Measurements from ENCODE around the gene RTN1.

RTN1 gene

GRCh38 chr14:59705866-59706265, 164.7 kb downstream of the RTN1 start:
- Histone ChIP-seq H3K27ac (ENCODE audit: low read depth, low read length) (no peak overlapping the region), H3K36me3 (ENCODE audit: insufficient read depth, low read length) (no peaks in the 10 kb centered on the region), H3K4me1 (ENCODE audit: control insufficient read depth, insufficient read depth, low read length, unreplicated experiment) (no peaks in the 10 kb centered on the region), H3K27me3 (ENCODE audit: insufficient read depth, low read length) (peaks cover 44% of the 10 kb centered on the region), H2AFZ (ENCODE audit: low read length, unreplicated experiment) (no peak overlapping the region), H3K79me2 (ENCODE audit: control insufficient read depth, insufficient read depth, low read length, unreplicated experiment) (no peaks in the 10 kb centered on the region), H3K4me3 (ENCODE audit: low read depth, low read length) (no peak overlapping the region)

DNA sequence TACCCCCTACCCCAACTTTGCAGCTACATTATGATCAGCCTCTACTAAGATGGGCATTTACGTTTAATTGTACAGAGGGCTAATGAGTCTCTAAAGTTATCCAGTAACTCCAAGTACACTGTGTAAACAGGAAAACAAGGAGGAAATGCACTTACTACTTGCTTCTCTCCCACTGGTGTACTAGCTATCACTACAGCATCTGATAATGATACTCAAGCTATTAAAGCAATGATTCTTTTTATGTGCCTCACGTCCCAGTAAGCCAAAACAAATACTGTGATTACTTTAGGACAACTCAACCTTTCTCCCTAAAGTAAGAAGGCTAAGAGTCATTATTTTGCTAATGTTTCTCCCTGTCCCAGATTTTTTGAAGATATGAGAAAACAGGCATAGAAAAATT, 165.3 kb downstream of the RTN1 start:
- Histone ChIP-seq H3K36me3 (ENCODE audit: insufficient read depth, low read length) (no peaks in the 10 kb centered on the region), H3K4me1 (ENCODE audit: control insufficient read depth, insufficient read depth, low read length, unreplicated experiment) (no peaks in the 10 kb centered on the region), H3K4me3 (ENCODE audit: low read depth, low read length) (no peak overlapping the region), H3K27me3 (ENCODE audit: insufficient read depth, low read length) (peaks cover 41% of the 10 kb centered on the region), H2AFZ (ENCODE audit: low read length, unreplicated experiment) (no peak overlapping the region), H3K27ac (ENCODE audit: low read depth, low read length) (no peak overlapping the region), H3K79me2 (ENCODE audit: control insufficient read depth, insufficient read depth, low read length, unreplicated experiment) (no peaks in the 10 kb centered on the region)

DNA sequence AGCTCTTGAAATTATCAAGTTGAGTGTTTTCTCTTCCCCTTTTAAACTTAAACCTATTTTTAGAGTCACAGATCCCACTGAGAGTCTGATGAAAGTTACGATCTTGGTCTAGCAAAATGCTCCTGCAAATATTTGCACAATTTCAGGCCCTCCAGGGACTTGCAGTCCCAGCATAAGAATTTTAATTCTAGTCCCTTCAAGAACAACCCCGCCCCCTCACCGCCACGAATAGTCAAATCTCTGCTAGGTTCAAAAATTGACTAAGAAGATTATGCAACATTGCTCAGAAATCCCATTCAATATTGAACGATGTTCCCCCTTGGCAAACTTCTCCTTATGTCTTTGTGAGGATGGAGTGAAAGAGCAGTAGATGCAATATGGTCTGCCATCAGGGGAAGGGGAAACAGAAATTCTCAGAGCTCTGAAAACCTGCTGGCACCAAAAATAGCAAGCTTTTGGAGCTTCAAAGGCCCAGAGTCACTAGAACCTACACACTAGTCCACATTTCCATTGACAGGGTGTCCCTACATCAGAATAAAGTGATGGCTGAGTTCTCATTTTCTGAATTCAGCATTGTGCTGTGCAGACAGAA, 166.4 kb downstream of the RTN1 start:
- H3K4me1 ChIP-seq (ENCODE audit: control insufficient read depth, insufficient read depth, low read length, unreplicated experiment): no peaks in the 10 kb centered on the region
- no peak overlapping the region for H3K4me3 ChIP-seq (ENCODE audit: low read depth, low read length)
- H3K27ac ChIP-seq (ENCODE audit: low read depth, low read length): no peak overlapping the region
- H3K27me3 ChIP-seq (ENCODE audit: insufficient read depth, low read length): peaks cover 39% of the 10 kb centered on the region
- no peak overlapping the region for H2AFZ ChIP-seq (ENCODE audit: low read length, unreplicated experiment)
- no peaks in the 10 kb centered on the region for H3K36me3 ChIP-seq (ENCODE audit: insufficient read depth, low read length)
- no peaks in the 10 kb centered on the region for H3K79me2 ChIP-seq (ENCODE audit: control insufficient read depth, insufficient read depth, low read length, unreplicated experiment)

DNA sequence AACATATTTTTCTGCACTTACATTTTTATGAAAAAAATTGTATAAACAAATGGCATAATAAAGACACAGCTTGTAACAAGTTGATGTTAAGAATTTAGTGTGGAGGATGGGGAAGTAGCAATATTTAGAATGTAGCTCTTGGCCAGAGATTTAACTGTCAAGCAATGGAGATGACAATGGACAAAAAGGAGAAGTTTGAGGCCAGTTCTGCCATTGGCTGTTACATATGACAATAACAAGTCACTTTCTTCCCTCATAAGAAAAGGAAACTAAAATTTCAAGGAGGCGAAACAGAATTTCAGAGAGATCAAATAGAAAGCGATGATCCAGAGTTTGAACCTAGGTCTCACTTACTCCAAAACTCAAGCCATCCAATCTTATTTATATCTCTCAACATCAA, 171.1 kb downstream of the RTN1 start:
- Histone ChIP-seq H3K27ac (ENCODE audit: low read depth, low read length) (no peak overlapping the region), H2AFZ (ENCODE audit: low read length, unreplicated experiment) (no peak overlapping the region), H3K4me1 (ENCODE audit: control insufficient read depth, insufficient read depth, low read length, unreplicated experiment) (peaks cover 9% of the 10 kb centered on the region), H3K79me2 (ENCODE audit: control insufficient read depth, insufficient read depth, low read length, unreplicated experiment) (no peaks in the 10 kb centered on the region), H3K27me3 (ENCODE audit: insufficient read depth, low read length) (no peaks in the 10 kb centered on the region), H3K4me3 (ENCODE audit: low read depth, low read length) (no peak overlapping the region), H3K36me3 (ENCODE audit: insufficient read depth, low read length) (no peaks in the 10 kb centered on the region)

DNA sequence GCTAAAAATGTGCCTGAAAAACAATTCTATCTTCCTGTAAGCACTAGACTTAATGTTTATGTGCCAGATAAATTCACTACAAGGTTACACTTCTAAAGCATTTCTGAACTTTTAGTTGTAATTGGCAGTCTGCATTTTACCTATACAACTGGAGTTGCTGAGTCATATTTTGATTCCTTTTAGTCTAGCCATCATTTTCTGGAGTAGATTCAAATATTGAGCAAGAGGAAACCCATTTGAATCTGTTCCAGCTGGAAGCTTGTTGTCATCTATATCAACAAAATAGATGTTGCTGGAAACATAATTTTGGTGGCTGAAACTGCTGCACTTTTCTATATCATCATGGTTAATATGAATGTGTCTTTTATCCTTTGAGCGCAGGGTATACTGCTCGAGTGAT, 171.8 kb downstream of the RTN1 start:
- H3K36me3 ChIP-seq (ENCODE audit: insufficient read depth, low read length): no peaks in the 10 kb centered on the region
- H3K4me1 ChIP-seq (ENCODE audit: control insufficient read depth, insufficient read depth, low read length, unreplicated experiment): peaks cover 9% of the 10 kb centered on the region
- H3K27me3 ChIP-seq (ENCODE audit: insufficient read depth, low read length): no peaks in the 10 kb centered on the region

DNA sequence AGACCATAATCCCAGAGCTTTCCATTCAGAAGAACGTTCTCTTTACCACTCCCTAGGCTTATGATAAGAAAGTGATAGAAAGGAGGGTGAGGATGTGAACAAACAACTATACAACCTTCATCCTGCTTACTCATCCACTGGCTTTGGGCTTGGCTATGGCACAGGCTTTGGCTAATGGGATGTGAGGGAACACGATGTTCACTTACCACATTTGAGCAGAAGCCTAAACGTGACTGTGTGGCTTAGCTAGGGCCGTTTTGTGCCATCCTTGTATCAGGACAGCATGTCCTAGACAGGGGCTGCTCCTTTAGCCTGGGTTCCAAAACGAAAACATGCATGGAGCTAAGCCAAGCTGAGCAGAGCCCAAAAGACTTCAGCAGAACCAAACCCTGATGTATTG, 175.4 kb downstream of the RTN1 start:
- H3K27me3 ChIP-seq (ENCODE audit: insufficient read depth, low read length): no peaks in the 10 kb centered on the region; the same call in 1 of the 2 replicates
- no peaks in the 10 kb centered on the region for H3K36me3 ChIP-seq (ENCODE audit: insufficient read depth, low read length)
- no peak overlapping the region for H2AFZ ChIP-seq (ENCODE audit: low read length, unreplicated experiment)
- H3K27ac ChIP-seq (ENCODE audit: low read depth, low read length): peak overlapping the region; percentile 22
- peak overlapping the region; percentile 32; the same call in 1 of the 2 replicates for H3K4me3 ChIP-seq (ENCODE audit: low read depth, low read length)
- H3K79me2 ChIP-seq (ENCODE audit: control insufficient read depth, insufficient read depth, low read length, unreplicated experiment): no peaks in the 10 kb centered on the region
- peaks cover 9% of the 10 kb centered on the region for H3K4me1 ChIP-seq (ENCODE audit: control insufficient read depth, insufficient read depth, low read length, unreplicated experiment)

More for the DNA sequence above, 171.8 kb downstream of the RTN1 start:
- H3K79me2 ChIP-seq (ENCODE audit: control insufficient read depth, insufficient read depth, low read length, unreplicated experiment): no peaks in the 10 kb centered on the region
- H2AFZ ChIP-seq (ENCODE audit: low read length, unreplicated experiment): no peak overlapping the region
- no peak overlapping the region for H3K4me3 ChIP-seq (ENCODE audit: low read depth, low read length)
- H3K27ac ChIP-seq (ENCODE audit: low read depth, low read length): peak overlapping the region; percentile 28

DNA sequence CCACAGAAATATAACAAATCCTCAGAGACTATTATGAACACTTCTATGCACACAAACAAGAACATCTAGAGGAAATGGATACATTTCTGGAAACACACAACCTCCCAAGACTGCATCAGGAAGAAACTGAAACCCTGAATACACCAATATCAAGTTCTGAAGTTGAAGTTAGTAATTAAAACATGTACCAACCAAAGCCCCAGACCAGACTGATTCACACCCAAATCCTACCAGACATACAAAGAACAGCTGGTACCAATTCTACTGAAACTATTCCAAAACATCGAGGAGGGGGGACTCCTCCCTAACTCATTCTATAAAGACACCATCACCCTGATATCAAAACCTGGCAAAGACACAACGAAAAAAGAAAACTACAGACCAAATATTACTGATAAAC, 179.3 kb downstream of the RTN1 start:
- Histone ChIP-seq H3K36me3 (ENCODE audit: insufficient read depth, low read length) (no peaks in the 10 kb centered on the region), H2AFZ (ENCODE audit: low read length, unreplicated experiment) (no peak overlapping the region), H3K27me3 (ENCODE audit: insufficient read depth, low read length) (peaks cover 6% of the 10 kb centered on the region), H3K27ac (ENCODE audit: low read depth, low read length) (no peak overlapping the region), H3K4me1 (ENCODE audit: control insufficient read depth, insufficient read depth, low read length, unreplicated experiment) (peaks cover 5% of the 10 kb centered on the region), H3K4me3 (ENCODE audit: low read depth, low read length) (no peak overlapping the region), H3K79me2 (ENCODE audit: control insufficient read depth, insufficient read depth, low read length, unreplicated experiment) (no peaks in the 10 kb centered on the region)

GRCh38 chr14:59690426-59690825, 180.2 kb downstream of the RTN1 start:
- H3K4me1 ChIP-seq (ENCODE audit: control insufficient read depth, insufficient read depth, low read length, unreplicated experiment): peaks cover 5% of the 10 kb centered on the region
- peaks cover 14% of the 10 kb centered on the region for H3K27me3 ChIP-seq (ENCODE audit: insufficient read depth, low read length)
- H3K27ac ChIP-seq (ENCODE audit: low read depth, low read length): no peak overlapping the region
- H2AFZ ChIP-seq (ENCODE audit: low read length, unreplicated experiment): no peak overlapping the region
- H3K79me2 ChIP-seq (ENCODE audit: control insufficient read depth, insufficient read depth, low read length, unreplicated experiment): no peaks in the 10 kb centered on the region
- H3K36me3 ChIP-seq (ENCODE audit: insufficient read depth, low read length): no peaks in the 10 kb centered on the region
- no peak overlapping the region for H3K4me3 ChIP-seq (ENCODE audit: low read depth, low read length)

GRCh38 chr14:59688224-59689170, 182.1 kb downstream of the RTN1 start:
- Histone ChIP-seq H3K27me3 (ENCODE audit: insufficient read depth, low read length) (peaks cover 28% of the 10 kb centered on the region), H3K27ac (ENCODE audit: low read depth, low read length) (no peak overlapping the region), H2AFZ (ENCODE audit: low read length, unreplicated experiment) (no peak overlapping the region), H3K4me3 (ENCODE audit: low read depth, low read length) (no peak overlapping the region), H3K79me2 (ENCODE audit: control insufficient read depth, insufficient read depth, low read length, unreplicated experiment) (no peaks in the 10 kb centered on the region), H3K4me1 (ENCODE audit: control insufficient read depth, insufficient read depth, low read length, unreplicated experiment) (no peaks in the 10 kb centered on the region), H3K36me3 (ENCODE audit: insufficient read depth, low read length) (no peaks in the 10 kb centered on the region)

DNA sequence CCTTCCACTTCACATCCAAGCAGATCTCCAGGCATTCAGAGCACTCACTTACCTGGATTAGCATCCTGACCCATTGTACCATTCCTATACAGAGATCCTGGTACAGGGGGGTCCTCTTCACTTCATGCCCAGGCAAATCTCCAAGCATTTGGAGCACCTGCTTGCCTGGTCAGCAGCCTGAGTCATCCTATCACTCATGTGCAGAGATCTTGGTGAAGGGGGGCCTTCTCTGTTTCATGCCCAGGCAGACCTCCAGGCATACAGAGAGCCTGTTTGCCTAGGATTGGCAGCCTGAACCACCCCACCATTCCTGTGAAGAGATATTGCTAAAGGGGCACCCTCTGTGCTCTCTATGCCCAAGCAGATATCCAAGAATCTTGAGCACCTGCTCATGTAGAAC, 182.9 kb downstream of the RTN1 start:
- Histone ChIP-seq H3K27me3 (ENCODE audit: insufficient read depth, low read length) (peaks cover 34% of the 10 kb centered on the region), H3K36me3 (ENCODE audit: insufficient read depth, low read length) (no peaks in the 10 kb centered on the region), H3K4me1 (ENCODE audit: control insufficient read depth, insufficient read depth, low read length, unreplicated experiment) (no peaks in the 10 kb centered on the region), H3K79me2 (ENCODE audit: control insufficient read depth, insufficient read depth, low read length, unreplicated experiment) (no peaks in the 10 kb centered on the region), H3K27ac (ENCODE audit: low read depth, low read length) (no peak overlapping the region), H2AFZ (ENCODE audit: low read length, unreplicated experiment) (no peak overlapping the region), H3K4me3 (ENCODE audit: low read depth, low read length) (no peak overlapping the region)

DNA sequence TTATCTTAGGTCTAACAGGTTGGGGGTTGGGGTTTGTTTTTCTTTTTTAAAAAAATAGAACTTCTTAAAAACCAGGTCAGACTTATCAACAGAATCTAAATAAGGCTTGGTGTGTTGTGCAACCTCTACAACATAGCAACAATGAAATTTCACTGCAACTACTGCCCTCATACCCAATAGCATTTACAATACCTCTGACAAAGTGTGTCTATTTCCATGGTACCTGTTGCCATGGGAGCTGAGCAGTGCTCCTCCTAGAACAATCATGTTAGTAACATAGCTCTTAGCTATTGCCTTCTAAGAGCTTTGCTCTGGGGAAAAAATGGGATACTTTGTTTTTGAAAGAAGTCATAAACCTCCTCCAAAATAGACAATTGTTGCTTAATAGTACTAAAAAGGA, 190.7 kb downstream of the RTN1 start:
- Histone ChIP-seq H3K4me3 (ENCODE audit: low read depth, low read length) (no peak overlapping the region), H3K4me1 (ENCODE audit: control insufficient read depth, insufficient read depth, low read length, unreplicated experiment) (no peaks in the 10 kb centered on the region), H3K36me3 (ENCODE audit: insufficient read depth, low read length) (no peaks in the 10 kb centered on the region), H3K27ac (ENCODE audit: low read depth, low read length) (no peak overlapping the region), H3K27me3 (ENCODE audit: insufficient read depth, low read length) (peaks cover 34% of the 10 kb centered on the region), H3K79me2 (ENCODE audit: control insufficient read depth, insufficient read depth, low read length, unreplicated experiment) (no peaks in the 10 kb centered on the region), H2AFZ (ENCODE audit: low read length, unreplicated experiment) (no peak overlapping the region)
